Measurements from ENCODE around the gene SLC20A1.

SLC20A1 gene

GRCh38 chr2:112709703-112710102 is 64.0 kb downstream of the SLC20A1 start:
- no peaks in the 10 kb centered on the region for H4K20me1 ChIP-seq (ENCODE audit: control insufficient read depth, insufficient read depth, low read depth, low read length)
- H3K36me3 ChIP-seq (ENCODE audit: control insufficient read depth, low read length), result no peaks in the 10 kb centered on the region
- no peak for TF ChIP-seq EZH2phosphoT487 (IDR thresholded peaks at IDR 0.05; ENCODE audit: borderline replicate concordance, low read length)
- TF ChIP-seq, protein P1, sequence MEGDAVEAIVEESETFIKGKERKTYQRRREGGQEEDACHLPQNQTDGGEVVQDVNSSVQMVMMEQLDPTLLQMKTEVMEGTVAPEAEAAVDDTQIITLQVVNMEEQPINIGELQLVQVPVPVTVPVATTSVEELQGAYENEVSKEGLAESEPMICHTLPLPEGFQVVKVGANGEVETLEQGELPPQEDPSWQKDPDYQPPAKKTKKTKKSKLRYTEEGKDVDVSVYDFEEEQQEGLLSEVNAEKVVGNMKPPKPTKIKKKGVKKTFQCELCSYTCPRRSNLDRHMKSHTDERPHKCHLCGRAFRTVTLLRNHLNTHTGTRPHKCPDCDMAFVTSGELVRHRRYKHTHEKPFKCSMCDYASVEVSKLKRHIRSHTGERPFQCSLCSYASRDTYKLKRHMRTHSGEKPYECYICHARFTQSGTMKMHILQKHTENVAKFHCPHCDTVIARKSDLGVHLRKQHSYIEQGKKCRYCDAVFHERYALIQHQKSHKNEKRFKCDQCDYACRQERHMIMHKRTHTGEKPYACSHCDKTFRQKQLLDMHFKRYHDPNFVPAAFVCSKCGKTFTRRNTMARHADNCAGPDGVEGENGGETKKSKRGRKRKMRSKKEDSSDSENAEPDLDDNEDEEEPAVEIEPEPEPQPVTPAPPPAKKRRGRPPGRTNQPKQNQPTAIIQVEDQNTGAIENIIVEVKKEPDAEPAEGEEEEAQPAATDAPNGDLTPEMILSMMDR (IDR thresholded peaks at IDR 0.05; ENCODE audit: low read depth, low read length, poor library complexity, severe bottlenecking), result no peak
- H3K9me3 ChIP-seq (ENCODE audit: control insufficient read depth, insufficient read depth, low read length), result no peaks in the 10 kb centered on the region
- no peak overlapping the region for H3K4me2 ChIP-seq (ENCODE audit: low read length)
- peaks cover 62% of the 10 kb centered on the region for H3K27me3 ChIP-seq (ENCODE audit: control insufficient read depth, low read length)
- H3K79me2 ChIP-seq (ENCODE audit: control insufficient read depth, low read length), result no peaks in the 10 kb centered on the region
- no peak overlapping the region for H3K27ac ChIP-seq (ENCODE audit: low read depth, low read length)
- H3F3A ChIP-seq (ENCODE audit: control insufficient read depth, insufficient read depth), result no peaks in the 10 kb centered on the region
- H3K4me1 ChIP-seq (ENCODE audit: control insufficient read depth, low read length), result peaks cover 13% of the 10 kb centered on the region
- H3K9me2 ChIP-seq (replicated peaks; ENCODE audit: control insufficient read depth, low read length), result no peaks in the 10 kb centered on the region
- no peak overlapping the region for H3K4me3 ChIP-seq (ENCODE audit: low read length)

DNA sequence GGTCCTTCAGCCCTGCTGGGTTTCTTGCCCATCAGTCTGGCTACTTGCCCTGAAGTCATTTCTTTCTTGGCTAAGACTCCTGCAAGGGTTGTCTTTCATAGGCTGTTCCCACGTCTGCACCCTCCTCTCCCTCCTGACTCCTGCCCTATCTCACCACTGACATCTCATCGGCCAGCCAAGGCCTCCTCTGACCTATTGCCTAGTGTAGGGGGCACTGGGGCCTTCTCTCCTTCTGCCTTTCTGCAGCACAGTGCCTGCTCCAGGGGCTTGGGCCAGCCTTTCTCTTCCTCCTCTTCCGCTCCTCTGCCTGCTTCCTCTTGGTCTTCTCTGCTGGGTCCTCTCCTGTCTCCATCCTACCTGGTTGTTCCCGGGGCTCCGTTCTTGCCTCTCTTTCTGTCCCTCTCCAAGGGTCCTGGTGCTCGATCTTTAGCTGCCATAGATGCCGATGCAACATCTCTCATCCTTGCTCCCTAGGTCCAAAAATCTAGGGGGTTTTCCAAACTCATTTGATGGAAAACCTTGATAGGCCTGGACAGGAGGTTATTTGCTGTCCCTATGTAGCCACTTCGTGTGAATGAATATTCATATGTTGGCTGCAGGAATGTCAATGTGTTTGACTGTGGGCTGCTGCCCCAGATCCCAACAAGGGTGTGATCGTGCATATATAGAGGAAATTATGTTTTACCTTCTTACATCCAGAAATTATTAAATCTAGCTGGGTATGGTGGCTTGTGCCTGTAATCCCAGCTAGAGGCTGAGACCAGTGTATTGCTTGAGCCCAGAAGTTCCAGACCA is 65.4 kb downstream of the SLC20A1 start:
- Histone ChIP-seq H3K27me3 (ENCODE audit: control insufficient read depth, low read length) (peaks cover 48% of the 10 kb centered on the region), H3F3A (ENCODE audit: control insufficient read depth, insufficient read depth) (no peaks in the 10 kb centered on the region), H3K79me2 (ENCODE audit: control insufficient read depth, low read length) (no peaks in the 10 kb centered on the region), H3K4me3 (ENCODE audit: low read length) (no peak overlapping the region), H4K20me1 (ENCODE audit: control insufficient read depth, insufficient read depth, low read depth, low read length) (no peaks in the 10 kb centered on the region), H3K9me2 (replicated peaks; ENCODE audit: control insufficient read depth, low read length) (no peaks in the 10 kb centered on the region), H3K4me1 (ENCODE audit: control insufficient read depth, low read length) (peaks cover 13% of the 10 kb centered on the region), H3K9me3 (ENCODE audit: control insufficient read depth, insufficient read depth, low read length) (no peaks in the 10 kb centered on the region), H3K36me3 (ENCODE audit: control insufficient read depth, low read length) (no peaks in the 10 kb centered on the region), H3K4me2 (ENCODE audit: low read length) (no peak overlapping the region), H3K27ac (ENCODE audit: low read depth, low read length) (no peak overlapping the region)
- no peak for TF ChIP-seq EZH2phosphoT487 (IDR thresholded peaks at IDR 0.05; ENCODE audit: borderline replicate concordance, low read length)
- TF ChIP-seq, protein P1 (IDR thresholded peaks at IDR 0.05; ENCODE audit: low read depth, low read length, poor library complexity, severe bottlenecking), result no peak

DNA sequence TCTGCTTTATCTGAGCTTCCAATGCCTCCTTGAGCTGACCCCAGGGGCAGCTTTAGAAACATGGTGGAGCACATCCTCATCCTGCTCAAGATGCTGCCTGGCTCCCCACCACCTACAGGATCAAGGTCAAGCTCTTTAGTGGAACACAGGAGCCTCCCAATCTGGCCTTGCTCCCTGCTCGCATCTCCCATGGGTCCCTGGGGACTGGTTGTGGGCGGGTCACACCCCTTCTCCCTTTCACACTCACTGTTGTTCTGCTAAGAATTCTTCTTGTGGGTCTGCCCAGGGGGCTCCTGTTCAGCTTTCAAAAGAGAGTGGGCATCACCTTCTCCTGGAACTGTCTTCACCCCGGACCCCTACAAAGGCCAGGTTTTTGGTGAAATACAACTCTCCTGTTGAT is 66.7 kb downstream of the SLC20A1 start:
- Histone ChIP-seq H3K27me3 (ENCODE audit: control insufficient read depth, low read length) (peaks cover 35% of the 10 kb centered on the region), H3K36me3 (ENCODE audit: control insufficient read depth, low read length) (no peaks in the 10 kb centered on the region), H3K79me2 (ENCODE audit: control insufficient read depth, low read length) (no peaks in the 10 kb centered on the region), H3K4me3 (ENCODE audit: low read length) (no peak overlapping the region), H3K9me3 (ENCODE audit: control insufficient read depth, insufficient read depth, low read length) (no peaks in the 10 kb centered on the region), H4K20me1 (ENCODE audit: control insufficient read depth, insufficient read depth, low read depth, low read length) (no peaks in the 10 kb centered on the region), H3K27ac (ENCODE audit: low read depth, low read length) (no peak overlapping the region), H3F3A (ENCODE audit: control insufficient read depth, insufficient read depth) (no peaks in the 10 kb centered on the region), H3K9me2 (replicated peaks; ENCODE audit: control insufficient read depth, low read length) (no peaks in the 10 kb centered on the region), H3K4me2 (ENCODE audit: low read length) (no peak overlapping the region), H3K4me1 (ENCODE audit: control insufficient read depth, low read length) (peaks cover 13% of the 10 kb centered on the region)
- TF ChIP-seq, protein P1 (IDR thresholded peaks at IDR 0.05; ENCODE audit: low read depth, low read length, poor library complexity, severe bottlenecking), result no peak
- no peak for TF ChIP-seq EZH2phosphoT487 (IDR thresholded peaks at IDR 0.05; ENCODE audit: borderline replicate concordance, low read length)
